HEK293 (cell line): ENCODE measurements around the gene CIITA.

Experiments used
- CTCF ChIA-PET: fragments of 350-600 bp; formaldehyde crosslinking; extraction: SDS; loops from one replicate; lab custom pipeline; 2021; ENCODE audit warnings: antibody characterized with exemption; lab: Yijun Ruan, JAX
- POLR2A ChIA-PET: fragments of 300-600 bp; formaldehyde crosslinking; extraction: SDS; loops from one replicate; lab custom pipeline; 2020; ENCODE audit warnings: antibody characterized with exemption, inconsistent platforms; lab: Yijun Ruan, JAX
- H3K27ac ChIP-seq: fragments of 200-500 bp; sonication (Bioruptor generic); 2 replicates; pipeline ENCODE4 v1.5.1; 2014; ENCODE audit warnings: low read depth, low read length, control low read depth, inconsistent platforms; ENCODE audit errors: extremely low read depth
- H3K36me3 ChIP-seq, 2 experiments: fragments of 200-500 bp in 1 of 2; sonication (Bioruptor generic) in 1 of 2; 1 replicate in 1 of 2; 2 replicates in 1 of 2; pipeline ENCODE4 v1.5.1; 2014 to 2017; ENCODE audit warnings: inconsistent platforms in 2 of 2, low read length in 2 of 2; ENCODE audit not compliant: control insufficient read depth in 2 of 2, insufficient read depth in 1 of 2
- H3K4me1 ChIP-seq: fragments of 200-500 bp; sonication (Bioruptor generic); 2 replicates; pipeline ENCODE4 v1.5.1; 2014; ENCODE audit warnings: mild to moderate bottlenecking, low read length, inconsistent platforms; ENCODE audit not compliant: control insufficient read depth, insufficient read depth
- H3K4me3 ChIP-seq: 2 replicates; pipeline ENCODE4 v1.5.1; 2011; ENCODE audit warnings: low read depth, mild to moderate bottlenecking, control low read depth, low read length, moderate library complexity
- H3K9me3 ChIP-seq: fragments of 200-500 bp; sonication (Bioruptor generic); 2 replicates; pipeline ENCODE4 v1.5.1; 2014; ENCODE audit warnings: low read depth, low read length, inconsistent platforms; ENCODE audit not compliant: control insufficient read depth, insufficient read depth
- BCL11B ChIP-seq: fragments of 450-650 bp; formaldehyde crosslinking; IDR thresholded peaks from 2 replicates; pipeline ENCODE4 v1.5.1; 2016; ENCODE audit warnings: low read depth, missing biosample characterization, missing genetic modification characterization
- HOXC10 ChIP-seq: sonication (generic); formaldehyde crosslinking; IDR thresholded peaks from 2 replicates; pipeline ENCODE4 v1.8.1; 2023; ENCODE audit warnings: mild to moderate bottlenecking, missing genetic modification reagents
- PRDM1 ChIP-seq: fragments of 450-650 bp; formaldehyde crosslinking; IDR thresholded peaks from 2 replicates; pipeline ENCODE4; 2016; ENCODE audit warnings: missing biosample characterization, missing genetic modification characterization
- RBAK ChIP-seq: fragments of 450-650 bp; formaldehyde crosslinking; IDR thresholded peaks from 2 replicates; pipeline ENCODE4 v1.5.1; 2016; ENCODE audit warnings: missing biosample characterization, missing genetic modification characterization
- SP2 ChIP-seq: fragments of 450-650 bp; formaldehyde crosslinking; IDR thresholded peaks from 2 replicates; pipeline ENCODE4 v1.5.1; 2016; ENCODE audit warnings: missing biosample characterization, missing genetic modification characterization
- ZNF175 ChIP-seq: fragments of 450-650 bp; formaldehyde crosslinking; IDR thresholded peaks from 2 replicates; pipeline ENCODE4 v1.5.1; 2016; ENCODE audit warnings: missing biosample characterization, missing genetic modification characterization
- ZNF302 ChIP-seq: fragments of 450-650 bp; formaldehyde crosslinking; IDR thresholded peaks from 2 replicates; pipeline ENCODE4 v1.5.1; 2016; ENCODE audit warnings: missing biosample characterization, missing genetic modification characterization, low read depth
- ZNF391 ChIP-seq: fragments of 450-650 bp; formaldehyde crosslinking; IDR thresholded peaks from 2 replicates; pipeline ENCODE4 v1.5.1; 2016; ENCODE audit warnings: low read depth, missing biosample characterization, missing genetic modification characterization, borderline replicate concordance
- ZNF404 ChIP-seq: fragments of 450-650 bp; formaldehyde crosslinking; IDR thresholded peaks from 2 replicates; pipeline ENCODE4 v1.5.1; 2017; ENCODE audit warnings: missing biosample characterization, missing genetic modification characterization
- ZNF423 ChIP-seq: fragments of 450-650 bp; formaldehyde crosslinking; IDR thresholded peaks from 2 replicates; pipeline ENCODE4 v1.5.1; 2016; ENCODE audit warnings: missing biosample characterization, missing genetic modification characterization
- ZNF529 ChIP-seq: fragments of 450-650 bp; formaldehyde crosslinking; IDR thresholded peaks from 2 replicates; pipeline ENCODE4 v1.5.1; 2017; ENCODE audit warnings: missing genetic modification characterization, missing biosample characterization; ENCODE audit not compliant: insufficient replicate concordance
- ZNF555 ChIP-seq: fragments of 450-650 bp; formaldehyde crosslinking; conservative IDR thresholded peaks from 2 replicates; pipeline ENCODE4 v1.5.1; 2017; ENCODE audit warnings: missing biosample characterization, mild to moderate bottlenecking, missing genetic modification characterization, inconsistent platforms
- ZNF843 ChIP-seq: fragments of 450-650 bp; formaldehyde crosslinking; IDR thresholded peaks from 2 replicates; pipeline ENCODE4 v1.5.1; 2016; ENCODE audit warnings: missing biosample characterization, missing genetic modification characterization
- TF ChIP-seq, protein P1 (sequence below): fragments of 450-650 bp; formaldehyde crosslinking; conservative IDR thresholded peaks from 2 replicates; pipeline ENCODE4 v1.5.1; 2016; ENCODE audit warnings: low read depth, missing biosample characterization, missing genetic modification characterization
- TF ChIP-seq, protein P2 (sequence below): fragments of 450-650 bp; formaldehyde crosslinking; IDR thresholded peaks from 2 replicates; pipeline ENCODE4 v1.5.1; 2016; ENCODE audit warnings: missing biosample characterization, missing genetic modification characterization
- TF ChIP-seq, protein P3 (sequence below): fragments of 450-650 bp; formaldehyde crosslinking; IDR thresholded peaks from 2 replicates; pipeline ENCODE4 v1.5.1; 2016; ENCODE audit warnings: missing biosample characterization, missing genetic modification characterization
- TF ChIP-seq, protein P4 (sequence below): fragments of 450-650 bp; formaldehyde crosslinking; IDR thresholded peaks from 2 replicates; pipeline ENCODE4 v1.5.1; 2016; ENCODE audit warnings: missing biosample characterization, missing genetic modification characterization
- TF ChIP-seq, protein P5 (sequence below): fragments of 450-650 bp; formaldehyde crosslinking; IDR thresholded peaks from 2 replicates; pipeline ENCODE4; 2016; ENCODE audit warnings: missing biosample characterization, missing genetic modification characterization
- TF ChIP-seq, protein P6 (sequence below): fragments of 450-650 bp; formaldehyde crosslinking; optimal IDR thresholded peaks from 2 replicates; pipeline ENCODE3; 2016; ENCODE audit warnings: missing biosample characterization, mild to moderate bottlenecking, missing genetic modification characterization
- TF ChIP-seq, protein P7 (sequence below): fragments of 450-650 bp; formaldehyde crosslinking; conservative IDR thresholded peaks from 2 replicates; pipeline ENCODE4 v1.5.1; 2016; ENCODE audit warnings: low read depth, missing biosample characterization, missing genetic modification characterization

The CIITA gene

DNA sequence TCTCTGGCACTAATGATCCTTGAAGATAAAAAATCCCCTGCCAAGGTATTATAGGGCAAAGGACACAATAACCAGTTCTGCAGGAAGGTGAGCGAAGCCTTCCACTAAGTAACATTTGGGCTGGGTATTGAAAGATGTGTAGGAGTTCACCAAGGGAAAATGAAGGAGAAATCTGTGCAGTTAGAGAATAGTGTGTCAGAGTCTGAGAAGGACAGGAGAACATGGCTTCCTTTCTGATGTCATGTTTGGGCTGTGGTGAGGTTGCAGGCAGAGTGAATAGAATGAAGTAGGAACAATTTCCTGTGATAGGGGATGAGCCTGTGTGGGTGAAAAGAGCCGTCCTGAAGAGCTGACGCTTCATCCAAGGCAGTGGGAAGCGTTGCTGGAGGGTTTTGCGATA is 24.1 kb upstream of the CIITA start (continued):
- TF ChIP-seq, protein P1, sequence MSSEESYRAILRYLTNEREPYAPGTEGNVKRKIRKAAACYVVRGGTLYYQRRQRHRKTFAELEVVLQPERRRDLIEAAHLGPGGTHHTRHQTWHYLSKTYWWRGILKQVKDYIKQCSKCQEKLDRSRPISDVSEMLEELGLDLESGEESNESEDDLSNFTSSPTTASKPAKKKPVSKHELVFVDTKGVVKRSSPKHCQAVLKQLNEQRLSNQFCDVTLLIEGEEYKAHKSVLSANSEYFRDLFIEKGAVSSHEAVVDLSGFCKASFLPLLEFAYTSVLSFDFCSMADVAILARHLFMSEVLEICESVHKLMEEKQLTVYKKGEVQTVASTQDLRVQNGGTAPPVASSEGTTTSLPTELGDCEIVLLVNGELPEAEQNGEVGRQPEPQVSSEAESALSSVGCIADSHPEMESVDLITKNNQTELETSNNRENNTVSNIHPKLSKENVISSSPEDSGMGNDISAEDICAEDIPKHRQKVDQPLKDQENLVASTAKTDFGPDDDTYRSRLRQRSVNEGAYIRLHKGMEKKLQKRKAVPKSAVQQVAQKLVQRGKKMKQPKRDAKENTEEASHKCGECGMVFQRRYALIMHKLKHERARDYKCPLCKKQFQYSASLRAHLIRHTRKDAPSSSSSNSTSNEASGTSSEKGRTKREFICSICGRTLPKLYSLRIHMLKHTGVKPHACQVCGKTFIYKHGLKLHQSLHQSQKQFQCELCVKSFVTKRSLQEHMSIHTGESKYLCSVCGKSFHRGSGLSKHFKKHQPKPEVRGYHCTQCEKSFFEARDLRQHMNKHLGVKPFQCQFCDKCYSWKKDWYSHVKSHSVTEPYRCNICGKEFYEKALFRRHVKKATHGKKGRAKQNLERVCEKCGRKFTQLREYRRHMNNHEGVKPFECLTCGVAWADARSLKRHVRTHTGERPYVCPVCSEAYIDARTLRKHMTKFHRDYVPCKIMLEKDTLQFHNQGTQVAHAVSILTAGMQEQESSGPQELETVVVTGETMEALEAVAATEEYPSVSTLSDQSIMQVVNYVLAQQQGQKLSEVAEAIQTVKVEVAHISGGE: no peak
- TF ChIP-seq PRDM1: no peak
- TF ChIP-seq, protein P2, sequence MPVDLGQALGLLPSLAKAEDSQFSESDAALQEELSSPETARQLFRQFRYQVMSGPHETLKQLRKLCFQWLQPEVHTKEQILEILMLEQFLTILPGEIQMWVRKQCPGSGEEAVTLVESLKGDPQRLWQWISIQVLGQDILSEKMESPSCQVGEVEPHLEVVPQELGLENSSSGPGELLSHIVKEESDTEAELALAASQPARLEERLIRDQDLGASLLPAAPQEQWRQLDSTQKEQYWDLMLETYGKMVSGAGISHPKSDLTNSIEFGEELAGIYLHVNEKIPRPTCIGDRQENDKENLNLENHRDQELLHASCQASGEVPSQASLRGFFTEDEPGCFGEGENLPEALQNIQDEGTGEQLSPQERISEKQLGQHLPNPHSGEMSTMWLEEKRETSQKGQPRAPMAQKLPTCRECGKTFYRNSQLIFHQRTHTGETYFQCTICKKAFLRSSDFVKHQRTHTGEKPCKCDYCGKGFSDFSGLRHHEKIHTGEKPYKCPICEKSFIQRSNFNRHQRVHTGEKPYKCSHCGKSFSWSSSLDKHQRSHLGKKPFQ (tag by site-specific recombination): no peak
- TF ChIP-seq, protein P3, sequence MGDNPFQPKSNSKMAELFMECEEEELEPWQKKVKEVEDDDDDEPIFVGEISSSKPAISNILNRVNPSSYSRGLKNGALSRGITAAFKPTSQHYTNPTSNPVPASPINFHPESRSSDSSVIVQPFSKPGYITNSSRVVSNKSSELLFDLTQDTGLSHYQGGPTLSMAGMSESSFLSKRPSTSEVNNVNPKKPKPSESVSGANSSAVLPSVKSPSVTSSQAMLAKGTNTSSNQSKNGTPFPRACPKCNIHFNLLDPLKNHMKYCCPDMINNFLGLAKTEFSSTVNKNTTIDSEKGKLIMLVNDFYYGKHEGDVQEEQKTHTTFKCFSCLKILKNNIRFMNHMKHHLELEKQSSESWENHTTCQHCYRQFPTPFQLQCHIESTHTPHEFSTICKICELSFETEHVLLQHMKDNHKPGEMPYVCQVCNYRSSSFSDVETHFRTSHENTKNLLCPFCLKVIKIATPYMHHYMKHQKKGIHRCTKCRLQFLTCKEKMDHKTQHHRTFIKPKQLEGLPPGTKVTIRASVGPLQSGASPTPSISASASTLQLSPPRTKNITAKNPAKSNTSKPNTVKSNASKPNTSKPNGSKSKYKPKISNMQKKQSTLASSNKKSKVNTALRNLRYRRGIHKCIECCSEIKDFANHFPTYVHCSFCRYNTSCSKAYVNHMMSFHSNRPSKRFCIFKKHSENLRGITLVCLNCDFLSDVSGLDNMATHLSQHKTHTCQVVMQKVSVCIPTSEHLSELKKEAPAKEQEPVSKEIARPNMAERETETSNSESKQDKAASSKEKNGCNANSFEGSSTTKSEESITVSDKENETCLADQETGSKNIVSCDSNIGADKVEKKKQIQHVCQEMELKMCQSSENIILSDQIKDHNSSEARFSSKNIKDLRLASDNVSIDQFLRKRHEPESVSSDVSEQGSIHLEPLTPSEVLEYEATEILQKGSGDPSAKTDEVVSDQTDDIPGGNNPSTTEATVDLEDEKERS (tag by site-specific recombination): no peak
- TF ChIP-seq, protein P4, sequence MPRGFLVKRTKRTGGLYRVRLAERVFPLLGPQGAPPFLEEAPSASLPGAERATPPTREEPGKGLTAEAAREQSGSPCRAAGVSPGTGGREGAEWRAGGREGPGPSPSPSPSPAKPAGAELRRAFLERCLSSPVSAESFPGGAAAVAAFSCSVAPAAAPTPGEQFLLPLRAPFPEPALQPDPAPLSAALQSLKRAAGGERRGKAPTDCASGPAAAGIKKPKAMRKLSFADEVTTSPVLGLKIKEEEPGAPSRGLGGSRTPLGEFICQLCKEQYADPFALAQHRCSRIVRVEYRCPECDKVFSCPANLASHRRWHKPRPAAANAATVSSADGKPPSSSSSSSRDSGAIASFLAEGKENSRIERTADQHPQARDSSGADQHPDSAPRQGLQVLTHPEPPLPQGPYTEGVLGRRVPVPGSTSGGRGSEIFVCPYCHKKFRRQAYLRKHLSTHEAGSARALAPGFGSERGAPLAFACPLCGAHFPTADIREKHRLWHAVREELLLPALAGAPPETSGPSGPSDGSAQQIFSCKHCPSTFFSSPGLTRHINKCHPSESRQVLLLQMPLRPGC: no peak

DNA sequence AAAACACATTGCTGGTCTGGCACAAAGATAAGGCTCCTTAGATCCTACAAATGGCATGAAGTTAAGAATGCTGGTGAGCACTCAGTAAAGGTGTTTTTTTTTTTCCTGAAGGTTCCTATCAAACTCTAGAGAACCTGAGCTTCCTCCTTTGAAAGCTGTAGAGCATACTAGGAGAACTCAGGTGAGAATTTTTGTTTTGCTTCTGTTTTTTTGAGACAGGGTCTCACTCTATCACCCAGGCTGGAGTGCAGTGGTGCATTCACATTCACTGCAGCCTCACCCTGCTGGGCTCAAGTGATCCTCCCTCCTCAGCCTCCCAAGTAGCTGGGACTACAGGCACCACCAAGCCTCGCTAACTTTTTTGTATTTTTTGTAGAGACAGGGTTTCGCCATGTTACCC is 21.0 kb upstream of the CIITA start:
- ChIA-PET POLR2A (no interaction called here), CTCF (no interaction called here)
- no peaks in the 10 kb centered on the region for H3K9me3 ChIP-seq
- H3K27ac ChIP-seq: no peak overlapping the region
- H3K4me1 ChIP-seq: no peaks in the 10 kb centered on the region
- no peak overlapping the region for H3K4me3 ChIP-seq
- H3K36me3 ChIP-seq: no peaks in the 10 kb centered on the region
- TF ChIP-seq ZNF302: no peak
- no peak for TF ChIP-seq ZNF843
- TF ChIP-seq ZNF423 (tag by site-specific recombination): no peak
- no peak for TF ChIP-seq ZNF555 (tag by site-specific recombination)
- TF ChIP-seq ZNF529 (tag by site-specific recombination): no peak
- TF ChIP-seq, protein P5, sequence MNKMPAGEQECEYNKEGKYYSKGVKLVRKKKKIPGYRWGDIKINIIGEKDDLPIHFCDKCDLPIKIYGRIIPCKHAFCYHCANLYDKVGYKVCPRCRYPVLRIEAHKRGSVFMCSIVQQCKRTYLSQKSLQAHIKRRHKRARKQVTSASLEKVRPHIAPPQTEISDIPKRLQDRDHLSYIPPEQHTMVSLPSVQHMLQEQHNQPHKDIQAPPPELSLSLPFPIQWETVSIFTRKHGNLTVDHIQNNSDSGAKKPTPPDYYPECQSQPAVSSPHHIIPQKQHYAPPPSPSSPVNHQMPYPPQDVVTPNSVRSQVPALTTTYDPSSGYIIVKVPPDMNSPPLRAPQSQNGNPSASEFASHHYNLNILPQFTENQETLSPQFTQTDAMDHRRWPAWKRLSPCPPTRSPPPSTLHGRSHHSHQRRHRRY: no peak
- TF ChIP-seq ZNF391 (tag by site-specific recombination): no peak
- TF ChIP-seq HOXC10 (CRISPR knock-in tag): no peak
- TF ChIP-seq BCL11B (tag by site-specific recombination): no peak
- TF ChIP-seq, protein P6, sequence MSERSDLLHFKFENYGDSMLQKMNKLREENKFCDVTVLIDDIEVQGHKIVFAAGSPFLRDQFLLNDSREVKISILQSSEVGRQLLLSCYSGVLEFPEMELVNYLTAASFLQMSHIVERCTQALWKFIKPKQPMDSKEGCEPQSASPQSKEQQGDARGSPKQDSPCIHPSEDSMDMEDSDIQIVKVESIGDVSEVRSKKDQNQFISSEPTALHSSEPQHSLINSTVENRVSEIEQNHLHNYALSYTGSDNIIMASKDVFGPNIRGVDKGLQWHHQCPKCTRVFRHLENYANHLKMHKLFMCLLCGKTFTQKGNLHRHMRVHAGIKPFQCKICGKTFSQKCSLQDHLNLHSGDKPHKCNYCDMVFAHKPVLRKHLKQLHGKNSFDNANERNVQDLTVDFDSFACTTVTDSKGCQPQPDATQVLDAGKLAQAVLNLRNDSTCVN (tag by site-specific recombination): no peak
- TF ChIP-seq SP2 (tag by site-specific recombination): no peak
- TF ChIP-seq ZNF175 (tag by site-specific recombination): no peak
- no peak for TF ChIP-seq ZNF404
- TF ChIP-seq RBAK (tag by site-specific recombination): no peak
- TF ChIP-seq, protein P7, sequence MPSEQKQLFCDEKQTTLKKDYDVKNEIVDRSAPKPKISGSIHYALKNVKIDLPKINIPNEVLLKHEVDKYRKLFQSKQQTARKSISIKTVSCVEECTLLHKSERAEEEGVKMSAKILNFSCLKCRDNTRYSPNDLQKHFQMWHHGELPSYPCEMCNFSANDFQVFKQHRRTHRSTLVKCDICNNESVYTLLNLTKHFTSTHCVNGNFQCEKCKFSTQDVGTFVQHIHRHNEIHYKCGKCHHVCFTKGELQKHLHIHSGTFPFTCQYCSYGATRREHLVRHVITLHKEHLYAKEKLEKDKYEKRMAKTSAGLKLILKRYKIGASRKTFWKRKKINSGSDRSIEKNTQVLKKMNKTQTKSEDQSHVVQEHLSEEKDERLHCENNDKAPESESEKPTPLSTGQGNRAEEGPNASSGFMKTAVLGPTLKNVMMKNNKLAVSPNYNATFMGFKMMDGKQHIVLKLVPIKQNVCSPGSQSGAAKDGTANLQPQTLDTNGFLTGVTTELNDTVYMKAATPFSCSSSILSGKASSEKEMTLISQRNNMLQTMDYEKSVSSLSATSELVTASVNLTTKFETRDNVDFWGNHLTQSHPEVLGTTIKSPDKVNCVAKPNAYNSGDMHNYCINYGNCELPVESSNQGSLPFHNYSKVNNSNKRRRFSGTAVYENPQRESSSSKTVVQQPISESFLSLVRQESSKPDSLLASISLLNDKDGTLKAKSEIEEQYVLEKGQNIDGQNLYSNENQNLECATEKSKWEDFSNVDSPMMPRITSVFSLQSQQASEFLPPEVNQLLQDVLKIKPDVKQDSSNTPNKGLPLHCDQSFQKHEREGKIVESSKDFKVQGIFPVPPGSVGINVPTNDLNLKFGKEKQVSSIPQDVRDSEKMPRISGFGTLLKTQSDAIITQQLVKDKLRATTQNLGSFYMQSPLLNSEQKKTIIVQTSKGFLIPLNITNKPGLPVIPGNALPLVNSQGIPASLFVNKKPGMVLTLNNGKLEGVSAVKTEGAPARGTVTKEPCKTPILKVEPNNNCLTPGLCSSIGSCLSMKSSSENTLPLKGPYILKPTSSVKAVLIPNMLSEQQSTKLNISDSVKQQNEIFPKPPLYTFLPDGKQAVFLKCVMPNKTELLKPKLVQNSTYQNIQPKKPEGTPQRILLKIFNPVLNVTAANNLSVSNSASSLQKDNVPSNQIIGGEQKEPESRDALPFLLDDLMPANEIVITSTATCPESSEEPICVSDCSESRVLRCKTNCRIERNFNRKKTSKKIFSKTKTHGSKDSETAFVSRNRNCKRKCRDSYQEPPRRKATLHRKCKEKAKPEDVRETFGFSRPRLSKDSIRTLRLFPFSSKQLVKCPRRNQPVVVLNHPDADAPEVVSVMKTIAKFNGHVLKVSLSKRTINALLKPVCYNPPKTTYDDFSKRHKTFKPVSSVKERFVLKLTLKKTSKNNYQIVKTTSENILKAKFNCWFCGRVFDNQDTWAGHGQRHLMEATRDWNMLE (tag by site-specific recombination): no peak
